Hematopoietic multipotent progenitor cell treated with erythropoietin and hydrocortisone succinate and interleukin-3 and kit ligand, for 6 days (in vitro differentiated cells): ENCODE measurements around the gene NGB.
"Not testable (repeated sequence)": the region's sequence is repeated elsewhere in the genome, so short reads cannot be mapped to it uniquely, and the experiment has no call there.

Experiments
- DNase-seq: peaks from one replicate; pipeline ENCODE4 v3.0.0-alpha.2; 2015

NGB gene

GRCh38 chr14:77271113-77271710 lies at the start of gene NGB:
NGB (minus strand) TSS chr14:77271206; CDS start chr14:77270937, 269 bp downstream.
- no peak for DNase-seq

- DNase-seq = peak; percentile 97
Measured at GRCh38 chr14:77320238-77320935, 49.4 kb upstream of the NGB start, which contains the start of gene POMT2. POMT2 (minus strand) TSS chr14:77320883; CDS start chr14:77320681, 202 bp downstream.

- no peak for DNase-seq
Measured at GRCh38 chr14:77319422-77319821, 48.4 kb upstream of the NGB start.

GRCh38 chr14:77318756-77319155 lies 47.8 kb upstream of the NGB start:
- DNase-seq = not testable (repeated sequence)

DNA sequence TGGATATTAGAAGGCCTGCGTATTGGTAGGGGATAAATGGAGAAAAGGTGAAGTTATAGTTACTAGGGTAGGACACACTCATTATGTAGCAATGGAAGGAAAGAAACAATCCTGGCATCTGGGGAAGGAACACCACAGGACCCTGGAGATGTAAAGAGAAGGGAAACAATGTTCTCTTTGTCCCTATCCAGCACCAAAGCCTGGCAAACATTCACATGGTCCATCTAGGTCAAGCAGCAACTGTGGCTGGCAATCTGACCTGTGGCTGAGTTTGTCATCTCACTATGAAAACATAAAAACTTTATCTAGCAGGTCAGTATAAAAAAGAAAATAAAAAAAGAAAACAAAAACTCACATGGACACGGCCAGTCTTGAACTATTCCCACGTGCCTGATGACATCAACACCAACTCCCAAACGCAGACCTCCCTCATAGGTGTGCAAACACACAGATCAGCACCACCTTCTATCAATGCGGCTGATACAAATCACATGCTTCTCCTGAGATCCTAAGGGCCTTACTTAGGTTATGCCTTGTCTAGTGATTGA lies 47.1 kb upstream of the NGB start:
- no peak for DNase-seq

- DNase-seq = no peak
Measured at GRCh38 chr14:77316872-77317301, 45.9 kb upstream of the NGB start.

DNA sequence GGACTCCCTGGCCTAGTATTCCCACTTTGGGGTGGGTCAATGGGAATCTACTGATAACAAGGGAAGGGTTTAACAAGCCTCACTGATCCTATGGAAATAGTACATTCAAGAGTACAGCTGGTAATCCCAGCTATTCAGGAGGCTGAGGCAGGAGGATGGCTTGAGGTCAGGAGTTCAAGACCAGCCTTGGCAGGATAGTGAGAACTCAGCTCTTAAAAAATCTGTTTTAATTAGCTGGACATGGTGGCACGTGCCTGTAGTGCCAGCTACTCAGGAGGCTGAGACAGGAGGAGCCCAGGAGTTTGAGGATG lies 45.1 kb upstream of the NGB start:
- no peak for DNase-seq

GRCh38 chr14:77314539-77315457 lies 43.8 kb upstream of the NGB start:
- no peak for DNase-seq

DNA sequence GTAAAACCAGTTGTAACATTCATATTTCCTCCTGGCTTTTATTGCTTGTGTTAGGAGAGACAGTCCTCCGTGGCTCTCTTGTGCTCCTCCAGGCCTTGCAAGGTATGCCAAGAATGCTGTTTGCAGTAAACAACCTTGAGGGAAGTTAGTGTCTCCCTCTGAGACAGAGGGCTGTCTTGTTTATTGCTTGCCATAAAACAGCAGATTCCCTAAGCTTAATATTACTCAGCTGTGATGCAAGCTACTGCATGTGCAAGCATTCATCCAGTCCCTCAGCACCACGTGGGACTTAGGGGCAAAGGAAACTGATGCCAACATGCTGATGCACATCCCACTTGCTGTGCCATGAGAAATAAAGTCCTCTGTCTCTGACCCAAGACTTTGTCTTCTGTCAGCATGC lies 43.0 kb upstream of the NGB start:
- no peak for DNase-seq

- peak; percentile 51 for DNase-seq
Measured at GRCh38 chr14:77313371-77313770, 42.4 kb upstream of the NGB start.

GRCh38 chr14:77311217-77311616 lies 40.2 kb upstream of the NGB start:
- peak; percentile 26 for DNase-seq

- DNase-seq = no peak
Measured at GRCh38 chr14:77310026-77310425, 39.0 kb upstream of the NGB start.

- peak; percentile 38 for DNase-seq
Measured at GRCh38 chr14:77309131-77309530, 38.1 kb upstream of the NGB start.

DNA sequence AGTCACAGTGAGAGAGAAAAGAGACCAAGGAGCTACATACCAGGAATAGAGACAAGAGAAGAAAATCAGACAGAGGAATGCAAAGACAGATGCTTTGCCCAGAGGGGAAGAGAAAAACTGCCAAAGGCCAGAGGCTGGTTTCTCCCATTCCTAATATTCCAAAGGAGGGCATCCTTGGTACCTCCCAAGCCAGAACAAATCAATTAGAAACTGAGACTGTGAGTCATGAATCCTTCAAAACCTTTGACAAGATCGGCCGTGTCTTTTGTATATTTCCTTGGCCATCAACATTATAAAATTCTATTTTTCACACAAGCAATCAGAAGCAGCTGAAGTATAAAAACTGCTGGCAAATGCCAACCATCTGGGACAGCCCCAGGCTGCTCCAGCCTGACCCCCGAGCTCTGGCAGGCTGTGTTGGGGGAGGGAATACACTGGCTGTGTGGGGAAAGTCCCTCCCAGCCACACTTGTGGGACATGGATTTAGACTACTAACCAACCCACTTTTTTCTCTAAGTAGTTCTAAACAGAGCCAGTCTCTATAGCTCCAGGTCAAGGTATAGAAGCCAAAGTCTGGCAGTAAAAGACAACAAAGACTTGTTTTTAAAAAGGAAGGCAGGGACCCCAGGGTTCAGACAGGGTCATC lies 36.0 kb upstream of the NGB start:
- DNase-seq = no peak

DNA sequence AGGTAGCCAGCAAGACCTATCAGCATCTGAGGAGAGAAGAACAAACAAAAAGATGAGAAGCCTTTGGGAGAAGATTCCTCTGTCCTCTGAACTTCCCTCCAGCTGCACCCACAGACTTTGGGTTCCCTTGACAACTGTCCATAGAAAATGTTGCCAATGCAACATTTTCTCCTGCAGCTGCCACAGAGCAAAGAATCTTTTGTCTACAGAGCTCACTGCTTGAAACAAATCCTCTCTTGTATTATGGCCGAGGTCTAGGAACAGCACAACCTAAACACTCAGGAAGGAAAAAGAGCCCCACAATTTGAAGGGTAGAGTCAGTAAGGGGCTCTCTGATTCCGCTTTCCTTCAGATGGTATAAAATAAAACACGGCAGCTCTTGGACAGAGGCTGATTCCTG lies 35.4 kb upstream of the NGB start:
- DNase-seq = no peak

GRCh38 chr14:77305696-77306095 lies 34.7 kb upstream of the NGB start:
- DNase-seq = no peak

DNA sequence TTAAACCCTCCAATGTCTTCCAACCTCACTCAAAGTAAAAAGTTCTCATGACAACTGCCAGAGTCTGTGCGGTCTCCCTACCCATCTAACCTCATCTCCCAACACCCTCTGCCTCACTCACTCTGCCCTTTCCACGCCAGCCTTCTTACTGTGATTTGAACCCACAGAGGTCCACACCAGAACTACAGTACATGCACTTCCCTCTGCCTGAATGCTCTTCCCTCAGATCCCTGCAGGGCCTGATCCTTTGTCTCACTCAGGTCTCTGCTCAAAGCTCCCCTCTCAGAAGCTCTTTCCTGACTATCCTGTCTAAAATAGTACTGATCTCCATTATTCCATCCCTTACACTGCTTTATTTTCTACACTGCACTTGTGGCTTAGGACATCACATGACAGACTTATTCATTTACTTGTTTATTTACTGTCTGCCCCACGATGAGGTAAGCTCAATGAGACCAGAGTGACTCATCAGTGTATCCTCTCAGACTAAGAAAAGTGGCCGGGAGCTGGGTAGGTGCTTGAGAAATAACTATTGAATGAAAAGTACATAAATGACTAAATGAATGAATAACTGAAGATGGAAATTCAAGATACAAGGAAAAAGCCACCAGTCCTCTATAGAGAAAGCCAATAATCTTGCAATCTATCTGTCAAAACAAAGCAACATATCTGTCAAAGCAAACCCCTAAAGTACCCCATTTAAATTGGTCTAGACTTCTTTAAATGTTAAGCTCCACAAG lies 32.6 kb upstream of the NGB start:
- peak; percentile 22 for DNase-seq

DNA sequence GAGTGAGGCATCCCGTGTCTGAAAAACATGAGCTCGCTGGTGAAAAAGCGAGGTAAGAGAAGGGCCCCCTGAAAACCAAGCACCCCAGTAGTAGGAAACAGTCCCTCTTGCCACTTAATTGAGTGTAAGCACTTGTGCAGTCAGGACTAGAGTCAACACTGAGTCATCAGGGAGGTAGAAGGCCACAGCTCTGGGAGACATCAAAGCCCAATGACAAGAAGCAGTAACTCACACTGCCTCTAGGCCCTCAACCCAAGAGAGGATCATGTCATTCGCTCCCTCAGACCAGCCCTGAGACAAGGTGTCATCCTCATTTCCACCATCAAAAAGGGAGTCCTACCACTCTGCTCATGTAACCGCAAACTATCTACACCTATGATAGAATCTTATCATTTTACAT lies 31.9 kb upstream of the NGB start:
- DNase-seq = no peak

- DNase-seq = peak; percentile 84
Measured at GRCh38 chr14:77301103-77301502, 30.1 kb upstream of the NGB start.

GRCh38 chr14:77299771-77300170 lies 28.8 kb upstream of the NGB start:
- DNase-seq = no peak

DNA sequence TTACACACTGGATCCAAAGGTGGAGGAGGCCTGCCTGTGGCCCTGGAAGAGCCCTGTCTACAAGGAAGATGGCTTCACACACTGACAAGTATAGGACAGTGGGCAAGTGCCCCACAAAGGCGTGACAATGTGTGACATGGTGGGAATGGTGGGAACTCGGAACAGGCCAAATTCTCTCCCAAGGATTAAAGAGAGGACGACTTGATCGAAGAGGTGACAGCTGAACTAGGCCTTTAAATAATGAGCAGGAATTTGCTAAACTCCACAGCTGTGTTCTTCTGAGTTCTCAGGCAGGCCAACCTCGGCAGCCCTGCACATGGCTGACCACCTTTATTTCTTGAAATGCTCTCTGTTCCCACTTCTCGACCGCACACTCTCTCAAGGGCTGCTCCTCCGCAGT lies 25.9 kb upstream of the NGB start:
- no peak for DNase-seq

GRCh38 chr14:77296155-77296554 lies 25.1 kb upstream of the NGB start:
- no peak for DNase-seq
